Peyer's patch (tissue), 4 donors: ENCODE results near the gene RAB37.

Experiments
- POLR2A ChIP-seq, 2 donors: fragments of 450-650 bp; IDR thresholded peaks; one replicate each; pipeline ENCODE4 v1.5.1; 2017; ENCODE audit warnings: antibody characterized with exemption in 2 of 2, mild to moderate bottlenecking in 2 of 2, moderate library complexity in 2 of 2
- TF ChIP-seq, protein P1 (sequence below), 6 experiments: fragments of 450-650 bp in 4 of 6; fragments of 200-600 bp in 2 of 6; sonication (generic) in 1 of 6; IDR thresholded peaks; one replicate each; pipeline ENCODE4 v1.5.1; 2017 to 2019; ENCODE audit warnings: antibody characterized with exemption in 6 of 6, mild to moderate bottlenecking in 3 of 6, moderate library complexity in 1 of 6

GRCh38 chr17:74768763-74769114, 31.7 kb downstream of the RAB37 start:
- TF ChIP-seq, protein P1, sequence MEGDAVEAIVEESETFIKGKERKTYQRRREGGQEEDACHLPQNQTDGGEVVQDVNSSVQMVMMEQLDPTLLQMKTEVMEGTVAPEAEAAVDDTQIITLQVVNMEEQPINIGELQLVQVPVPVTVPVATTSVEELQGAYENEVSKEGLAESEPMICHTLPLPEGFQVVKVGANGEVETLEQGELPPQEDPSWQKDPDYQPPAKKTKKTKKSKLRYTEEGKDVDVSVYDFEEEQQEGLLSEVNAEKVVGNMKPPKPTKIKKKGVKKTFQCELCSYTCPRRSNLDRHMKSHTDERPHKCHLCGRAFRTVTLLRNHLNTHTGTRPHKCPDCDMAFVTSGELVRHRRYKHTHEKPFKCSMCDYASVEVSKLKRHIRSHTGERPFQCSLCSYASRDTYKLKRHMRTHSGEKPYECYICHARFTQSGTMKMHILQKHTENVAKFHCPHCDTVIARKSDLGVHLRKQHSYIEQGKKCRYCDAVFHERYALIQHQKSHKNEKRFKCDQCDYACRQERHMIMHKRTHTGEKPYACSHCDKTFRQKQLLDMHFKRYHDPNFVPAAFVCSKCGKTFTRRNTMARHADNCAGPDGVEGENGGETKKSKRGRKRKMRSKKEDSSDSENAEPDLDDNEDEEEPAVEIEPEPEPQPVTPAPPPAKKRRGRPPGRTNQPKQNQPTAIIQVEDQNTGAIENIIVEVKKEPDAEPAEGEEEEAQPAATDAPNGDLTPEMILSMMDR (IDR thresholded peaks at IDR 0.05) = no peak
- no peak for TF ChIP-seq POLR2A (IDR thresholded peaks at IDR 0.05)
